AML-193 (cell line): Measurements from ENCODE around the gene SPTLC3.

Experiments
- DNase-seq, 2 experiments: peaks; one replicate each; lab custom pipeline; 2025; lab: John Stamatoyannopoulos, UW

The SPTLC3 gene

DNA sequence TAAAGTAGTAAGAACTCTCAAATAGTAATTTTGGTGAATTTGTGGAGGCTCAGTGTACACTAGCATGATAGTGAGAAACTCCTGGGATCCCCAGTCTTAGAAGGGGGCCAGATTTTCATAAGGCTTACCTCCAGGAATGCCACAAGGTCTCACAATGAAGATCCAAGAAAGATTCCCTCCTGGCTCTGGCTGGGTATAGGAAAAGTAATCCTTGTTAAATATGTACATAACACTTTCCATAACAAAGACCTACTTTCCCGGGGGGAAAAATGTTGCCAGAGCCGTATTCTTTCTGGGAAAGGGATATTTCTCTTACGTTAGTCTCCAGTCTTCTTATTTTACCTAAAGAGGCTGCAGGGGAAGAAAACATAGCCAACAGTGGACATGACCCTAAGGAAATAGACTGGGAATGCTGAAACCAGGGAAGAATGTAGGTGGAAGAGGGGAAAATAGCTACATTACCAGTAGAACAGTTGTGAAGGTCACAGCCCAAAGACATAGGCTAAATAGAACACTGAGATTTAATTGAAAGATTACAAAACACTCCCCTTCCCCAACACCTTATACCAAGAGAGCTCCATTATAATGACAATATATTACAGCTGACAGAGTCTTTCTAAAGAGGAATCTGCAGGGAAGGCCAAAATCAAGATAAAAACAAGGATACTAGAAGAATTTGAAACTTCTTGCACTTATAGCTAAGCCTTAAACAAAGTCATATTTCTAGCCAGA lies 177.4 kb downstream of the SPTLC3 start:
- DNase-seq = no peak

DNA sequence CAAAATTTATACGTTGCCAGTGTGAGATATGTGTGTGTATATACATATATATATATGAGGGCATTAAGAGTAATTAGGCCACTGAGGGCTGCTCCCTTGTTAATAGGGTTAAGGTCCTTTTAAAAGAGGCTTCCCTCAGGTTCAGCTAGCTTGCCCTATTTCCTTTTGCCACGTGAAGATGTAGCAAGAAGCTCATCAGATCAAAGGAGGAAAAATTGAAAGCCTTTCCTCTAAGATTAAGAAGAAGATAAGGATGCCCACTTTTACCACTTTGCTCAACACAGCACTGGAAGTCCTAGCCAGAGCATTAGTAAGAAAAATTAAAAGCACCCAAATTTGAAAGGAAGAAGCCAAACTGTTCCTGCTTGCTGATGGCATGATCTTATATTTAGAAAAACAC lies 179.1 kb downstream of the SPTLC3 start:
- no peak for DNase-seq

DNA sequence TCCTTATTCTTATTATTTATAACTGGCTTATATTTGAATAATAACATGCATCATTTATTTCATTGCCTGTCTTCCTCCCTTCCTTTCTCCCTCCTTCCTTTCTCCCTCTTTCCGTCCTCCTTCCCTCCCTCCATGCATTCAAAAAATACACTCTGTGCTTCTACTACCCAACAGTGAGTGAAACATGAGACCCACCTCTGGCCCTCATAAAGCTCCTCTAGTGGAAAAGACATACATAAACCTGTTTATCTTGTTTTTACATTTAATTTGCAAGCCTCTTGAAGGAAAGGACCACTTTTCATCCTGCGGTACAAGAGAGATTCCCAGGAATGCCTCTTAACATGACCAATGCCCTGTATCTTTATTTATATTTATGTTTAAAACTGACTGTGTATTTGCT lies 190.5 kb downstream of the SPTLC3 start:
- DNase-seq = no peak

DNA sequence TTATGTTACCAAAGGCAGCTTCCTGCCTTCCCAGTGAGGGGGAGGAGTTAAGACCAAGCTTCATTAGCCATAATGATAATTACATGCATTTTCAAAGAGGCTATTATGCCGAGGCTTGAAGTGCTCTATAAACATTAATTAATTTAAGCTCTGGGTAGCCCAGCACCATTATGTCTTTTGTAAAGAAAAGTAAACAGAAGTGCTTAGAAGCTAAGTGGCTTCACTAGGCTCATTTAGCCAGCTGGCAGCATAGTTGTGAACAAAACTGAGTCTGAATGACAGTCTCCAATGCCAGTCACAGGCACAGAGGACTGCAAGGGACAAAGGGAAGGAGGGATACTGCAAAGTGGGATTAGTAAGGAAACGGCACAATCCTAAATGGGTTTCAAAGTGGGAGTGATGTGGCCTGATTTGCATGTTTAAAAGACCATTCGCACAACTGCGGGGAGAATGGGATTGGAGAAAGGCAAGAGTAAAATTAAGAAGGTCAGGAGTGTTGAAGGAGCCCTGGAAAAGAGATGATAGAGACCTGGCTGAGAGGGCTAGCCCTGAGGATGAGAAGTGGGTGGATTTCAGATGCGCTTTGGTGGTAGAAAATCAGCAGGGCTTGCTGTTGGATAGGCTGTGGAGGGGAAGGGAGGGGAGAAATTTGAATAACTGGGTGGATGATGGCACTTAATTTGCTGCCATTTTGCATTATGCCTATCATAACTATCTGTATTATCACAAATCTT lies 192.2 kb downstream of the SPTLC3 start:
- no peak for DNase-seq

DNA sequence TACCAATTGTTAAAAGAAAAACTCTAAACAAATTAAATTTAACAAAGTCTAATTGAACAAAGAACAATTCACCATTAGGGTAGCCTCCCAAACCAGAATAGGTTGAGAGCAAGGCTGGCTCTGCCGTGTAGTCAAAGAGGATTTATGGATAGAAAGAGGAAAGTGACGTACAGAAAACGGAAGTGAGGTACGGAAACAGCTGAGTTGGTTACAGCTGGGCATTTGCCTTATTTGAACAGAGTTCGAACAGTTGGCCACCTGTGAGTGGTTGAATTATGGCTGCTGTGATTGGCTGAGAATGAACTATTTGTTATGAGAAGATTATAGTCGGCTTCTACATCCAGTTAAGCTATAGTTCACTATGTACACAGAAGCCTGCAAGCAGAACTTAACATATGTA lies 193.8 kb downstream of the SPTLC3 start:
- no peak for DNase-seq

DNA sequence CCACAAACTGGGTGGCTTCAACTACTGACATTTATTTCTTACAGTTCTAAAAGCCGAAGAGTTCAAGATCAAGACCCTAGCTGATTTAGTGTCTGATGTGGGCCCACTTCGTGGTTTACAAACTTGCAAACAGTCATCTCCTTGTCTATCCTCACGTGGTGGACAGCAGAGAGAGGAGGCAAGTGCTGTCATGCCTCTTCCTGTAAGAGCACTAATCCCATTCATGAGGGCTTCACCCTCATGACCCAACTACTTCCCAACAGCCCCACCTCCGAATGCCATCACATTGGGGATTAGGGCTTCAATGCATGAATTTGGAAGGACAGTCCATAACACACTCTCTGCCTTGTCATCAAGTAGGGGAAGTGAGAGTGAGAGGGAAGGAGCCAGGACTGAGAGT lies 196.7 kb downstream of the SPTLC3 start:
- DNase-seq = no peak

DNA sequence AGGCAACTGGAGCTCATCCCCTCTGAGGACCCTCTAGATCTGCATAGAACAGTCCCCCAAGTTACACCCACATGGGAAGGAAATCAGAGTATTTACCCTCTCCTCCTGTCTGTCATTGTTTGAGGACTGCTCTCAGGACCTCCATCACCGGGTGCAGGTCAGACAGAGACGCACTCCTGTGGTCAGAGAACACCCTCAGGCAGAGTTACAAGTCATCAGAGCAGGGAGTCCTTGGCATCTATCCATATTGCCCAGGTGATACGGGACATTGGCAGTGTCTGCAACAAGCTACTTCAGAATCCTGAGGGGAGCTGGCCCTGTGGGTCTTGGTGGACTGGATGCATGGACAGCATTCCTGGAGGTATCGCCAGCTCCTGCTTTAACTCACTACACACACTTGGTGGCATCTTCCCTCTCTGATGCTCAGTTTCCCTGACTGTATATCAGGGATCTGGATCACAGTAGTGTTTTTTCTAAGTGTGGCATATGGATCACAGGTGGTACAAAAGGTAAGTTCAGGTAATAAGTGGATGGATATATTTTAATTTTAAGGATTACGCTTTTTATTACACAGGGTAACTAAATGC lies 197.2 kb downstream of the SPTLC3 start:
- no peak for DNase-seq

DNA sequence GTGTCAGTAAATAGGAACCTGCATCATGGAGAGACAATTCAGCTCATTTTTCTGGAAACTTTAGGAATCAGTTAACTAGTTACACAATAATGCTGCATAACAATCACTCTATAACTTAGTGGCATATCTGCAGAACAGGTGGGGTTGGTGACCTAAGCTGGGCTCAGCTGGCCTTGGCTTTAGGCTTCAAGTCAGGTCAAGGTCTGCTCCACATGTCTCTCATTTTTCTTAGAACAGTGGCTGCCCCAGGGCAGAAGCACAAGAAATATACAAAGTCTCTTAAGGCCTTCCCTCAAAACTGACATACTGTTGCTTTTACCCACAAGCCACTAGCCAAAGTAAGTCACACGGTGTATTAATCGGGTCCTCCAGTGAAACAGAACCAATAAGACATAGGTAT lies 198.2 kb downstream of the SPTLC3 start:
- no peak for DNase-seq

DNA sequence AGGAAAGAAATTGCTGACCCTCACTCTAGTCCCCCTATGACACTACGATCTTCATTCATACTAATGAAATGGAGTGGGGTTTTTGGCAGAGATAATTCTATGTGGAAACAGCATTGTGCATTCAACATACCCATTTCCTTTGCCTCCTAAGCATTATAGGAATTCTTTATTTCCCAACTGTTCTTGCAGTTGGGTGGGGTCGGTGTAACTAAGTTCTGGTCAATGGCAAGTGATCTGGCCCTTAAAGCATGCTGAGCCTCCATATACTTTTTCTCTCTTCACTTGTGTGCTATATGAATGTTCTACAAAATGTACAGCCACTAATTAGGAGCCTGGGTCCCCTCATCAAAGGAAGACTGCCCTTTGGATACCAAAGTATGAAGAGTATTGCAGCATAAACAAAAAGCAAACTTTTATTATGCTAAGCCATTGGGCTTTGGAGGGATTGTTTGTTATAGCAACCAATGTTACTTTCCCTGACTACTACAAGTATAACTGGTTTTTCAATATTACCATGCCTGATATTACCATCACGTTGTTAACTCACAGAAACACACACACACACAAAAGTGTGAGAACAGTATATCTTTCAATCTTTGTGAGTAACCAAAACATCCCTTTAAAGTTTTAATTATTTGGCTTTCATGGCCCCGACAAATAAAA lies 203.3 kb downstream of the SPTLC3 start:
- DNase-seq = no peak

DNA sequence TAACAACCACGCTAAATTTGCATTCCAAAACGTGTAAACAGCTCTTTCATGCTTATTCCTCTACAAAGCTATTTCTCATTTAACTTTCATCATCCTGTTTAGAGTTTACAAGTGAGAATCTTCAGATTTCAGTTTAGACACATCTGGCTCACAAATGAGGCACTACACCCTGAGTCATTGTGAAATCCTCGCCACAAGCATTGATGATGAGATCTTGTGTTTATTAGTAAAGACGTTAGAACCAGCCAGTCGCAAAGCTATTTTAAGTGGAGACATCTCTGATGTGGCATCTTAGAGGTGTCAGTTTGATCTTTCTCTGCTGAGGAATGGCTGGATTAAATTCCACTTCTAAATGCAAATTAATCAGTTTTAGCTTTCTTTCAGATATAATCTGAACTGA lies 204.0 kb downstream of the SPTLC3 start:
- no peak for DNase-seq

DNA sequence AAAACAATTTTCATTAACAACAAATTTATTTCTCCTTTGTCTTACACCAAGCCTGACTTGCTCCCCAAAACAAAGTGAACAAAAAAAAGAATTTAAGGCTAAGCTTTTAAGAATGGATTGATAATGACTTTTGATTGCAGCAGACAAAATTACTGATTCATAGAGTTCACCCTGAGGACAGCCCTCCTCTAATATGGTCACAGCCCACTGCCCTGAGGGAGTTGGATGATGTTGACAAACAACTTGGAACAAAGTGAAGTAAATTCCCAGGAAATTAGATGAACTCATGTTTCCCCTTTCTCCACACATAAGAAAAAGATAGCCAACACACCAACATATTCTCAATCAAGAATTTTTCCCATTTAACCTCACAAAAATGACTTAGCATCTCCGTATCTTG lies 204.6 kb downstream of the SPTLC3 start:
- DNase-seq = no peak

DNA sequence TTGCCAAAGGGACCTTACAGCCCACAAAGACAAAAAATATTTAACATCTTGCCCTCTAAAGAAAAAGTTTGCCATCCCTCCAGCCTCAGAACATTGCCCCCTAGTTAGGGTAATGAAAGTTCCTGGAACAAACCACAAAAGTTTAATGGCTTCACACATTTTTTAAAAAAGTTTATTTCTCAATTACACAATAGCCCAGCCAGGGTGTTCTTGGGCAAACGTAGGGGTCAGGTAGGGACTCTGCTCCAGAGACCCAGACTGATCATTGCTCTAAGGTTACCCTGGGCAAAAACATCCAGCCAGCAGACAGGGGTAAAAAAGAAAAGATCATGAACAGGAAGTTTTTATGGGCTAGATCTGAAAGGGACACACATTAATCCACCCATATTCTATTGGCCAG lies 207.8 kb downstream of the SPTLC3 start:
- no peak for DNase-seq
